Neuronal stem cell (in vitro differentiated cells): ENCODE data around the gene AKAP12.
"Not testable (repeated sequence)": the region's sequence is repeated elsewhere in the genome, so short reads cannot be mapped to it uniquely, and the experiment has no call there.

Experiments
- DNase-seq: peaks from one replicate; pipeline ENCODE4 v3.0.0-alpha.2; 2013; ENCODE audit warnings: low spot score
- H2AFZ ChIP-seq: one replicate; pipeline ENCODE4 v1.6.1; 2013; ENCODE audit warnings: mild to moderate bottlenecking, low read length, inconsistent platforms
- H2AK5ac ChIP-seq: 2 replicates; pipeline ENCODE4 v1.6.1; 2013; ENCODE audit warnings: low read depth, mild to moderate bottlenecking, inconsistent platforms, low read length, moderate library complexity, mixed read lengths
- H2BK120ac ChIP-seq: 2 replicates; pipeline ENCODE4 v1.6.1; 2013; ENCODE audit warnings: low read depth, mild to moderate bottlenecking, inconsistent platforms, low read length, moderate library complexity, mixed read lengths
- H2BK12ac ChIP-seq: one replicate; pipeline ENCODE4 v1.6.1; 2013; ENCODE audit warnings: low read length, inconsistent platforms
- H2BK15ac ChIP-seq: 2 replicates; pipeline ENCODE4 v1.6.1; 2013; ENCODE audit warnings: mild to moderate bottlenecking, low read length, inconsistent platforms, mixed read lengths
- H2BK5ac ChIP-seq: one replicate; pipeline ENCODE4 v1.6.1; 2013; ENCODE audit warnings: inconsistent platforms, mild to moderate bottlenecking, low read length, moderate library complexity
- H3K14ac ChIP-seq: one replicate; pipeline ENCODE4 v1.6.1; 2013; ENCODE audit warnings: low read length, inconsistent platforms
- H3K18ac ChIP-seq: 2 replicates; pipeline ENCODE4 v1.6.1; 2013; ENCODE audit warnings: low read length, inconsistent platforms
- H3K23ac ChIP-seq: 2 replicates; pipeline ENCODE4 v1.6.1; 2013; ENCODE audit warnings: low read depth, mild to moderate bottlenecking, mixed read lengths, low read length, inconsistent platforms; ENCODE audit not compliant: poor library complexity
- H3K27ac ChIP-seq: replicated peaks from 3 replicates; pipeline ENCODE4 v1.5.1; 2013; ENCODE audit warnings: low read length, inconsistent platforms
- H3K27me3 ChIP-seq, 3 experiments: 2 replicates each; pipeline ENCODE4 v1.6.1; 2013; ENCODE audit warnings: low read length in 3 of 3, mild to moderate bottlenecking in 2 of 3, inconsistent platforms in 1 of 3, low read depth in 1 of 3, mixed read lengths in 1 of 3, moderate library complexity in 1 of 3; ENCODE audit not compliant: control insufficient read depth in 3 of 3, insufficient read depth in 3 of 3
- H3K36me3 ChIP-seq, 2 donors: replicated peaks in 1 of 2; 2 replicates each; pipeline ENCODE4 v1.6.1; 2013; ENCODE audit warnings: low read length in 2 of 2; ENCODE audit not compliant: control insufficient read depth in 2 of 2, insufficient read depth in 2 of 2
- H3K4ac ChIP-seq: 2 replicates; pipeline ENCODE4 v1.6.1; 2013; ENCODE audit warnings: inconsistent platforms, mild to moderate bottlenecking, low read length, moderate library complexity
- H3K4me1 ChIP-seq, 2 donors: 1 replicate in 1 of 2; 2 replicates in 1 of 2; pipeline ENCODE4 v1.6.1; 2013; ENCODE audit warnings: low read length in 2 of 2, low read depth in 1 of 2; ENCODE audit not compliant: control insufficient read depth in 2 of 2, insufficient read depth in 1 of 2
- H3K4me2 ChIP-seq: one replicate; pipeline ENCODE4 v1.6.1; 2013; ENCODE audit warnings: mild to moderate bottlenecking, low read length, inconsistent platforms; ENCODE audit not compliant: insufficient read depth, poor library complexity, severe bottlenecking
- H3K4me3 ChIP-seq, 2 donors: 2 replicates each; pipeline ENCODE4 v1.5.1; 2013; ENCODE audit warnings: low read length in 2 of 2, mild to moderate bottlenecking in 2 of 2, inconsistent platforms in 1 of 2, moderate library complexity in 1 of 2
- H3K79me1 ChIP-seq: one replicate; pipeline ENCODE4 v1.6.1; 2013; ENCODE audit warnings: low read depth, mild to moderate bottlenecking, inconsistent platforms, low read length, moderate library complexity
- H3K9ac ChIP-seq: one replicate; pipeline ENCODE4 v1.6.1; 2013; ENCODE audit warnings: mild to moderate bottlenecking, low read depth, low read length, inconsistent platforms; ENCODE audit not compliant: poor library complexity
- H3K9me3 ChIP-seq, 2 donors: replicated peaks in 1 of 2; 2 replicates each; pipeline versions ENCODE3 to v1.6.1; 2013; ENCODE audit warnings: low read length in 2 of 2, mild to moderate bottlenecking in 2 of 2, inconsistent platforms in 1 of 2, low read depth in 1 of 2, mixed read lengths in 1 of 2, moderate library complexity in 1 of 2; ENCODE audit not compliant: control insufficient read depth in 2 of 2, insufficient read depth in 1 of 2
- H4K8ac ChIP-seq: one replicate; pipeline ENCODE4 v1.6.1; 2013; ENCODE audit warnings: low read depth, mild to moderate bottlenecking, inconsistent platforms, low read length, moderate library complexity
- H4K91ac ChIP-seq: one replicate; pipeline ENCODE4 v1.6.1; 2013; ENCODE audit warnings: low read length, low read depth, mild to moderate bottlenecking, inconsistent platforms; ENCODE audit not compliant: poor library complexity
- WGBS, 2 donors: extraction: QIAGEN DNeasy Blood & Tissue Kit; methylation state at CpG; one replicate each; pipeline ENCODE4 v1.1.7; 2013; ENCODE audit warnings: missing lambda C conversion rate in 2 of 2, mixed read lengths in 1 of 2; ENCODE audit not compliant: insufficient read length in 2 of 2, insufficient replicate concordance in 1 of 2; ENCODE audit errors: extremely low coverage in 2 of 2; 5-methylcytosine and 5-hydroxymethylcytosine counted together

AKAP12 gene

GRCh38 chr6:151353795-151354194 lies 114.0 kb downstream of the AKAP12 start:
- no CpG with 5 or more reads among the region's 10 CpGs for WGBS, 2 donors
- H3K9me3 ChIP-seq = no peaks in the 10 kb centered on the region
- no peaks in the 10 kb centered on the region for H3K79me1 ChIP-seq
- H2AK5ac ChIP-seq = no peak overlapping the region
- H2AFZ ChIP-seq = no peak overlapping the region
- H3K9ac ChIP-seq = no peak overlapping the region
- no peak overlapping the region for H3K27ac ChIP-seq
- no peak overlapping the region for H4K8ac ChIP-seq
- no peak overlapping the region for H3K23ac ChIP-seq
- no peak overlapping the region for H2BK5ac ChIP-seq
- no peak overlapping the region for H4K91ac ChIP-seq
- no peak for DNase-seq
- H3K4ac ChIP-seq = no peak overlapping the region
- no peak overlapping the region for H2BK12ac ChIP-seq
- no peak overlapping the region for H2BK15ac ChIP-seq
- no peak overlapping the region for H3K4me2 ChIP-seq
- no peaks in the 10 kb centered on the region for H3K4me1 ChIP-seq
- no peak overlapping the region for H3K14ac ChIP-seq
- H2BK120ac ChIP-seq = no peak overlapping the region
- no peak overlapping the region for H3K4me3 ChIP-seq
- H3K36me3 ChIP-seq = peaks cover 11 to 33% of the 10 kb centered on the region in 2 donors
- H3K18ac ChIP-seq = no peak overlapping the region
- no peaks in the 10 kb centered on the region for H3K27me3 ChIP-seq

GRCh38 chr6:151356983-151357382 lies 117.2 kb downstream of the AKAP12 start:
- not testable (repeated sequence) for H3K14ac ChIP-seq

GRCh38 chr6:151357758-151358436 lies 118.1 kb downstream of the AKAP12 start:
- no peaks in the 10 kb centered on the region for H3K79me1 ChIP-seq
- H3K4ac ChIP-seq = no peak overlapping the region
- no peak overlapping the region for H2BK5ac ChIP-seq
- DNase-seq = no peak
- H3K18ac ChIP-seq = no peak overlapping the region
- no peak overlapping the region for H2BK15ac ChIP-seq
- peaks cover 8 to 41% of the 10 kb centered on the region in 2 donors for H3K36me3 ChIP-seq
- no peak overlapping the region for H3K4me2 ChIP-seq
- WGBS, 2 donors = no CpG with 5 or more reads among the region's 6 CpGs
- H2BK12ac ChIP-seq = no peak overlapping the region
- no peak overlapping the region for H3K9ac ChIP-seq
- no peak overlapping the region for H2AFZ ChIP-seq
- no peaks in the 10 kb centered on the region for H3K9me3 ChIP-seq
- no peak overlapping the region for H4K8ac ChIP-seq
- H2AK5ac ChIP-seq = no peak overlapping the region
- peaks cover 0 to 2% of the 10 kb centered on the region in 2 donors for H3K4me1 ChIP-seq
- H3K27me3 ChIP-seq = no peaks in the 10 kb centered on the region
- H3K27ac ChIP-seq = no peak overlapping the region
- H4K91ac ChIP-seq = no peak overlapping the region
- H3K14ac ChIP-seq = no peak overlapping the region
- no peak overlapping the region for H3K23ac ChIP-seq
- H2BK120ac ChIP-seq = no peak overlapping the region
- no peak overlapping the region for H3K4me3 ChIP-seq

More at GRCh38 chr6:151356983-151357382, 117.2 kb downstream of the AKAP12 start:
- not testable (repeated sequence) for H3K27ac ChIP-seq, H3K4ac ChIP-seq, H2BK5ac ChIP-seq, H3K79me1 ChIP-seq, H4K8ac ChIP-seq, H3K23ac ChIP-seq, H3K4me1 ChIP-seq, DNase-seq, H3K9ac ChIP-seq, H2BK120ac ChIP-seq, H2BK15ac ChIP-seq, H3K9me3 ChIP-seq, H3K18ac ChIP-seq, H2AK5ac ChIP-seq, H3K4me2 ChIP-seq, H4K91ac ChIP-seq, H3K4me3 ChIP-seq, H2BK12ac ChIP-seq, H3K27me3 ChIP-seq, H2AFZ ChIP-seq
- H3K36me3 ChIP-seq = peaks cover 8 to 43% of the 10 kb centered on the region in 2 donors
- WGBS, 2 donors = no CpG with 5 or more reads among the region's 6 CpGs

- Histone ChIP-seq H2BK15ac (no peak overlapping the region), H3K9me3 (no peaks in the 10 kb centered on the region), H2AK5ac (no peak overlapping the region), H2BK12ac (no peak overlapping the region), H3K36me3 (peaks cover 5 to 39% of the 10 kb centered on the region in 2 donors), H3K9ac (no peak overlapping the region), H4K91ac (no peak overlapping the region), H3K18ac (no peak overlapping the region), H3K79me1 (no peaks in the 10 kb centered on the region), H3K27me3 (no peaks in the 10 kb centered on the region), H4K8ac (no peak overlapping the region), H3K4me3 (no peak overlapping the region), H2BK120ac (no peak overlapping the region), H2AFZ (no peak overlapping the region), H2BK5ac (no peak overlapping the region), H3K27ac (no peak overlapping the region), H3K14ac (no peak overlapping the region), H3K4ac (no peak overlapping the region), H3K4me1 (peaks cover 0 to 3% of the 10 kb centered on the region in 2 donors), H3K4me2 (no peak overlapping the region), H3K23ac (no peak overlapping the region)
- no CpG with 5 or more reads among the region's 3 CpGs for WGBS, 2 donors
- no peak for DNase-seq
These were observed 118.7 kb downstream of the AKAP12 start for GRCh38 chr6:151358475-151358874.
